ENCODE measurements around the gene NUDT21. TPM values are rescaled to one million over a fixed set of nuclear protein-coding genes. Genes with fewer than 3 reads are reported as not detected.

NUDT21 gene
- total RNA-seq, 2 experiments from 2014 or later, result 296 to 306 TPM

DNA sequence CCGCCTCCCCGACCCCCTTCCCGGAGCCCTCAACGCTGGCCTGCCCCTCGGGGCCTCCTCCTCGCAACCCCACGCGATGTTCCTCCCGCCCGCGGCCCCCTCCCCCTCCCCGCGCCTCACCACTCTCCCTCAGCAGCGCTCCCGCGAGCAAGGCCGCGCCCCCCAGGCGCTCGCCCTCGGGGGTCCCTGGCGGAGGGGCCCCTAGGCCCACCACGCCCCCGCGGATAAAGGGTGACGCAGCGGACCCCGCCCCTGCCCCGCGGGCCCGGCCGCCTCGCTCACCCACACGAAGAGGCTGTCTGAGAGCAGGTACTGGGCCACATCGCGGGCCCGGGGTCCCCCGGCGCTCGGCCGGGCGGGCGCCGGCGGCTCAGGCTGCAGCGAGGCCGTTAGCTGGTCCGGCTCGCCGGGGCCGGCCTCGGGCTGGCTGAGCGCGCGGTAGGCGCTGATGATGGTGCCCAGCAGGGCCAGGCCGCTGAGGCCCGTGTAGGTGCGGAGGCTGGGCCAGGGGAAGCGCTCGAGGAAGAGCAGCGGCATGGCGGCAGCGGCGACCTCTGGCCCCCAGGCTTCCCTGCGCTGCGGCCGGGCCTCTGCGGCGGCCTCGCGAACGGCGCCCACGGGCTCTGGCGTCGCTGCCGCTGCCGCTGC is 26.2 kb downstream of the NUDT21 start:
- intact Hi-C loops (cut with micrococcal nuclease), result no loop called here
- Mint-ChIP-seq H3K27me3 (no peaks in the 10 kb centered on the region), H3K4me3 (peak overlapping the region; percentile 92), H3K4me1 (ENCODE audit: low read depth) (peaks cover 44% of the 10 kb centered on the region), H3K27ac (no peak overlapping the region), H3K9me3 (no peaks in the 10 kb centered on the region), H3K36me3 (ENCODE audit: low read depth) (peaks cover 2% of the 10 kb centered on the region)
- ATAC-seq (peak; percentile 40), DNase-seq (peak; percentile 31)
- ChIA-PET POLR2A (interaction anchor here (1.0 kb wide), 1 partner anchor 10 kb away, joined by 3 read pairs; no protein-coding TSS in a partner anchor), CTCF (no interaction called here)
- TF ChIP-seq, protein P1, sequence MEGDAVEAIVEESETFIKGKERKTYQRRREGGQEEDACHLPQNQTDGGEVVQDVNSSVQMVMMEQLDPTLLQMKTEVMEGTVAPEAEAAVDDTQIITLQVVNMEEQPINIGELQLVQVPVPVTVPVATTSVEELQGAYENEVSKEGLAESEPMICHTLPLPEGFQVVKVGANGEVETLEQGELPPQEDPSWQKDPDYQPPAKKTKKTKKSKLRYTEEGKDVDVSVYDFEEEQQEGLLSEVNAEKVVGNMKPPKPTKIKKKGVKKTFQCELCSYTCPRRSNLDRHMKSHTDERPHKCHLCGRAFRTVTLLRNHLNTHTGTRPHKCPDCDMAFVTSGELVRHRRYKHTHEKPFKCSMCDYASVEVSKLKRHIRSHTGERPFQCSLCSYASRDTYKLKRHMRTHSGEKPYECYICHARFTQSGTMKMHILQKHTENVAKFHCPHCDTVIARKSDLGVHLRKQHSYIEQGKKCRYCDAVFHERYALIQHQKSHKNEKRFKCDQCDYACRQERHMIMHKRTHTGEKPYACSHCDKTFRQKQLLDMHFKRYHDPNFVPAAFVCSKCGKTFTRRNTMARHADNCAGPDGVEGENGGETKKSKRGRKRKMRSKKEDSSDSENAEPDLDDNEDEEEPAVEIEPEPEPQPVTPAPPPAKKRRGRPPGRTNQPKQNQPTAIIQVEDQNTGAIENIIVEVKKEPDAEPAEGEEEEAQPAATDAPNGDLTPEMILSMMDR (IDR thresholded peaks at IDR 0.05), result no peak

DNA sequence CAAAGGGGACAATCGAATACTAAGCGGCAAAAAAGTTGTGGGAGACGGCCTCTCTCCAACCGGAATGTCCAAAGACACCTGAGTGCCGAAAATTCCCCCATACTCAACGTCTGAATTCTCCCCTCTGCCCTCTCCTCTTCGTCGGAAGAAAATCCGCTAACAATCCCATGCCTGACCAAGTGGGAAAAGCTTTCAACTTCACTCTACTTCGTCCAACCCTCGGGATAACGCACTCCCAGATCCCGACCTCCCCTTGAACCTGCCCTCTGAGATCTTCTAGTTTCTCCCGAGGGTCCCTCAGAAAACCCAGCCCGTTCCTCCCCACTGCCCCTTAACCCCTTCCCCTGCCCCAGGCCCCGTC is 26.7 kb downstream of the NUDT21 start:
- TF ChIP-seq, protein P1 (IDR thresholded peaks at IDR 0.05), result no peak
- H3K4me1 Mint-ChIP-seq (ENCODE audit: low read depth), result peaks cover 44% of the 10 kb centered on the region
- intact Hi-C loops (cut with micrococcal nuclease), result no loop called here
- ChIA-PET POLR2A (interaction anchor here (1.0 to 1.4 kb wide), 2 partner anchors 10 to 11 kb away, joined by 3 to 5 read pairs; no protein-coding TSS in a partner anchor), CTCF (no interaction called here)
- H3K27me3 Mint-ChIP-seq, result no peaks in the 10 kb centered on the region
- no peaks in the 10 kb centered on the region for H3K9me3 Mint-ChIP-seq
- peaks cover 2% of the 10 kb centered on the region for H3K36me3 Mint-ChIP-seq (ENCODE audit: low read depth)
- peak overlapping the region; percentile 67 for H3K27ac Mint-ChIP-seq
- ATAC-seq, result no peak
- peak overlapping the region; percentile 92 for H3K4me3 Mint-ChIP-seq
- DNase-seq, result no peak

DNA sequence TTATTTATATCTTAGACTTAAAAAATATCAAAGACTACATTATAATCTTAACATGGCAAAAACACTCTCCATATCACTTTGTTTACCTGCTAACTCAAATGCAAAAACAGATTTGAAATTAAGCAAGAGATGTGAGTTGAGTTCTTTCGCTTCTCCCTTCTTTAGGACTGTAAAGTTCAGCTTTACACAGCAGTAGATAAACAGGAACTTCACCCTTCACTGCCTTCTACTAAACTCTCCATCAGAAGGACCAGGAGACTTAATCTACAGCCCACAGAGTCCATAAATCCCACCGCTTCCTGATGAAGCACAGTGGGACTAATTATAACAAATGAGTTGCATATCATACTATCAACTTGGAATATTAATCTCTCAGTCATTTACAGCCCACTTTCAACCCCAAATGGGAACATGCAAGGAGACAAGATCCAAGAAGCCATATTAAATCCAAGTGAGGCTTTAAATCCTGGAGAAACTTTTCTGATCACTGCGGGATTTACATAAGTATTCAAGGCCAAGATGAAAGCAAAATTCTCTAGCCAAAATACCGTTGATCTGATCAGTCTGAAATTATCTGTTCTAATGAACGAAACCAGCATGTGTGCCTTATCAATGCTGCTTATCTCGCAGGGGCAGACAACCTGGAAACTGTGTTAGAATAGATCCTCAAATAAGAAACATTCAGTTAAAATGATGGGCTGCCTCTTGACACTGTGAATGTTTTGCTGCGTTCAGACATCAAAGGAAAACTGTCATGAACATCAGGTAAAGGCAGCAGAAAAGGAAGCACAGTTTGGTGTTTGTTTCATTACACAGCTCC is 27.3 kb downstream of the NUDT21 start:
- Mint-ChIP-seq H3K4me3 (peak overlapping the region; percentile 92), H3K36me3 (ENCODE audit: low read depth) (peaks cover 2% of the 10 kb centered on the region), H3K27me3 (no peaks in the 10 kb centered on the region), H3K9me3 (no peaks in the 10 kb centered on the region), H3K4me1 (ENCODE audit: low read depth) (peaks cover 44% of the 10 kb centered on the region), H3K27ac (peak overlapping the region; percentile 67)
- ChIA-PET CTCF (interaction anchor here (1.4 kb wide), 1 partner anchor 90 kb away, joined by 3 read pairs; no protein-coding TSS in a partner anchor), POLR2A (interaction anchor here (1.0 to 1.4 kb wide), 3 partner anchors 11 kb away, joined by 3 to 5 read pairs (median 4); no protein-coding TSS in a partner anchor)
- TF ChIP-seq, protein P1 (IDR thresholded peaks at IDR 0.05), result no peak
- ATAC-seq (no peak), DNase-seq (no peak)
- intact Hi-C loops (cut with micrococcal nuclease), result no loop called here

DNA sequence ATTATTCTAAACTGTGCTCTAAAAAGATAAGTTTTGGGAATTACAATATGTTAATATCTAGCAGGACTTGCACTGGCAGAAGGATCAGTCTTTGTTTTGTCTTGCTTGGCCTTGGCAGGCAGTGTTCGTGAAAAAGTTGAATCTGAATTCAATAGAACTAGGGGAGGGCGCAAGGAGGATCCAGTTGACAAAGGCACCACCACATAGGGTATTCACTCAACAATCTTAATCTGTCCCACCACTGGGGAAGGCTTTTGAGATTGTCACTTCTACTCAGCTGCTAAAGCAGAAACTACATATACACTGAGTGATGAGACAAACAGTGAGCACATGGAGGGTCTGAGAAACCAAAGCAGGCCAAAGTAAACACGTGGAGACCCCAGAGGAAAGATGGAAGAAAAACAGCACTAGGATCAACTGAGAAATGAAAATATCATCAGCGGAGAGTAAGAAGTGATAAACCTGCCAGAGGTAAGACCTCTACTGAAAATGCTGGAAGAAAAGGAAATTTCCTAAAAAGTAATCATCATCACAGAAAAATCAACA is 28.2 kb downstream of the NUDT21 start:
- ChIA-PET CTCF (interaction anchor here (1.4 kb wide), 1 partner anchor 91 kb away, joined by 3 read pairs; no protein-coding TSS in a partner anchor), POLR2A (interaction anchor here (1.0 to 1.4 kb wide), 2 partner anchors 10 to 12 kb away, joined by 4 to 5 read pairs; no protein-coding TSS in a partner anchor)
- Mint-ChIP-seq H3K4me3 (peak overlapping the region; percentile 33), H3K4me1 (ENCODE audit: low read depth) (peaks cover 45% of the 10 kb centered on the region), H3K9me3 (no peaks in the 10 kb centered on the region), H3K27ac (no peak overlapping the region), H3K27me3 (no peaks in the 10 kb centered on the region), H3K36me3 (ENCODE audit: low read depth) (peaks cover 5% of the 10 kb centered on the region)
- ATAC-seq, result no peak
- intact Hi-C loops (cut with micrococcal nuclease), result no loop called here
- TF ChIP-seq, protein P1 (IDR thresholded peaks at IDR 0.05), result no peak
- DNase-seq, result no peak
